ENCODE results near the gene NTM.

Gene NTM

GRCh38 chr11:131391176-131391575, 20.8 kb downstream of the NTM start:
- Histone ChIP-seq H3K4me2 (ENCODE audit: low read length) (no peak overlapping the region), H3K36me3 (ENCODE audit: insufficient read depth, low read length) (no peaks in the 10 kb centered on the region), H3F3A (ENCODE audit: insufficient read depth, low read length) (no peaks in the 10 kb centered on the region), H3K9ac (ENCODE audit: low read length) (no peak overlapping the region), H4K20me1 (ENCODE audit: insufficient read depth, low read length) (no peaks in the 10 kb centered on the region), H2AFZ (ENCODE audit: low read length) (no peak overlapping the region), H3K27me3 (ENCODE audit: insufficient read depth, low read length) (no peaks in the 10 kb centered on the region), H3K9me2 (ENCODE audit: low read depth, low read length) (no peaks in the 10 kb centered on the region), H3K4me3 (ENCODE audit: low read depth, low read length, poor library complexity, severe bottlenecking) (no peak overlapping the region), H3K4me1 (ENCODE audit: insufficient read depth, low read length, severe bottlenecking) (no peaks in the 10 kb centered on the region), H3K79me2 (ENCODE audit: insufficient read depth, low read length) (no peaks in the 10 kb centered on the region), H3K9me3 (ENCODE audit: low read length) (no peaks in the 10 kb centered on the region), H3K27ac (ENCODE audit: low read depth, low read length, poor library complexity, severe bottlenecking) (no peak overlapping the region)
- TF ChIP-seq EZH2 (IDR thresholded peaks at IDR 0.05; ENCODE audit: borderline replicate concordance, low read length) (no peak), CTCF (IDR thresholded peaks at IDR 0.05; ENCODE audit: low read length) (no peak)

GRCh38 chr11:131392528-131393255, 22.3 kb downstream of the NTM start:
- no peak overlapping the region for H3K4me2 ChIP-seq (ENCODE audit: low read length)
- no peaks in the 10 kb centered on the region for H3K9me2 ChIP-seq (ENCODE audit: low read depth, low read length)
- TF ChIP-seq EZH2 (IDR thresholded peaks at IDR 0.05; ENCODE audit: borderline replicate concordance, low read length) = no peak
- TF ChIP-seq CTCF (IDR thresholded peaks at IDR 0.05; ENCODE audit: low read length) = no peak
- no peaks in the 10 kb centered on the region for H3K79me2 ChIP-seq (ENCODE audit: insufficient read depth, low read length)
- no peaks in the 10 kb centered on the region for H3F3A ChIP-seq (ENCODE audit: insufficient read depth, low read length)
- no peaks in the 10 kb centered on the region for H3K36me3 ChIP-seq (ENCODE audit: insufficient read depth, low read length)
- H3K4me1 ChIP-seq (ENCODE audit: insufficient read depth, low read length, severe bottlenecking) = no peaks in the 10 kb centered on the region
- no peak overlapping the region for H2AFZ ChIP-seq (ENCODE audit: low read length)
- no peaks in the 10 kb centered on the region for H4K20me1 ChIP-seq (ENCODE audit: insufficient read depth, low read length)
- H3K27ac ChIP-seq (ENCODE audit: low read depth, low read length, poor library complexity, severe bottlenecking) = no peak overlapping the region
- no peak overlapping the region for H3K9ac ChIP-seq (ENCODE audit: low read length)
- no peak overlapping the region for H3K4me3 ChIP-seq (ENCODE audit: low read depth, low read length, poor library complexity, severe bottlenecking)
- no peaks in the 10 kb centered on the region for H3K9me3 ChIP-seq (ENCODE audit: low read length)
- H3K27me3 ChIP-seq (ENCODE audit: insufficient read depth, low read length) = no peaks in the 10 kb centered on the region

- no peaks in the 10 kb centered on the region for H3K9me3 ChIP-seq (ENCODE audit: low read length)
- H3K9me2 ChIP-seq (ENCODE audit: low read depth, low read length) = no peaks in the 10 kb centered on the region
- H4K20me1 ChIP-seq (ENCODE audit: insufficient read depth, low read length) = no peaks in the 10 kb centered on the region
- H3K9ac ChIP-seq (ENCODE audit: low read length) = no peak overlapping the region
- H3K36me3 ChIP-seq (ENCODE audit: insufficient read depth, low read length) = no peaks in the 10 kb centered on the region
- no peak overlapping the region for H3K4me3 ChIP-seq (ENCODE audit: low read depth, low read length, poor library complexity, severe bottlenecking)
- no peak overlapping the region for H3K27ac ChIP-seq (ENCODE audit: low read depth, low read length, poor library complexity, severe bottlenecking)
- H3K4me2 ChIP-seq (ENCODE audit: low read length) = no peak overlapping the region
- H2AFZ ChIP-seq (ENCODE audit: low read length) = no peak overlapping the region
- H3K79me2 ChIP-seq (ENCODE audit: insufficient read depth, low read length) = no peaks in the 10 kb centered on the region
- no peak for TF ChIP-seq EZH2 (IDR thresholded peaks at IDR 0.05; ENCODE audit: borderline replicate concordance, low read length)
- no peak for TF ChIP-seq CTCF (IDR thresholded peaks at IDR 0.05; ENCODE audit: low read length)
- no peaks in the 10 kb centered on the region for H3F3A ChIP-seq (ENCODE audit: insufficient read depth, low read length)
- H3K4me1 ChIP-seq (ENCODE audit: insufficient read depth, low read length, severe bottlenecking) = no peaks in the 10 kb centered on the region
- no peaks in the 10 kb centered on the region for H3K27me3 ChIP-seq (ENCODE audit: insufficient read depth, low read length)
These were observed 23.3 kb downstream of the NTM start for GRCh38 chr11:131393691-131394090.

Measured in OCI-LY1 (cell line).